ENCODE data around the gene SMCR8.

The SMCR8 gene

GRCh38 chr17:18315562-18315922, 449 bp downstream of the SMCR8 start:
- TF ChIP-seq CTCF (IDR thresholded peaks at IDR 0.05): no peak

- TF ChIP-seq CTCF (IDR thresholded peaks at IDR 0.05): no peak
Observed at GRCh38 chr17:18315961-18316360, 868 bp downstream of the SMCR8 start.

GRCh38 chr17:18318117-18318516, 3.0 kb downstream of the SMCR8 start:
- TF ChIP-seq CTCF (IDR thresholded peaks at IDR 0.05): no peak

GRCh38 chr17:18318771-18319450, 3.8 kb downstream of the SMCR8 start:
- no peak for TF ChIP-seq CTCF (IDR thresholded peaks at IDR 0.05)

GRCh38 chr17:18319604-18320256, 4.6 kb downstream of the SMCR8 start:
- TF ChIP-seq CTCF (IDR thresholded peaks at IDR 0.05): no peak

GRCh38 chr17:18320301-18320700, 5.2 kb downstream of the SMCR8 start:
- no peak for TF ChIP-seq CTCF (IDR thresholded peaks at IDR 0.05)

GRCh38 chr17:18321309-18321708, 6.2 kb downstream of the SMCR8 start:
- TF ChIP-seq CTCF (IDR thresholded peaks at IDR 0.05): no peak

All from LNCAP (cell line).